Tibial nerve (tissue), 4 donors: ENCODE measurements around the gene CLEC12A. TPM values are rescaled to one million over a fixed set of nuclear protein-coding genes. Genes with fewer than 3 reads are reported as not detected.
"Not testable (repeated sequence)": the region's sequence is repeated elsewhere in the genome, so short reads cannot be mapped to it uniquely, and the experiment has no call there.

Source experiments
- DNase-seq, 2 donors: peaks; one replicate each; pipeline ENCODE4 v3.0.0-alpha.2; 2019; ENCODE audit warnings: low spot score in 2 of 2
- H3K27ac ChIP-seq, 4 donors: fragments of 200-600 bp; sonication (generic) in 3 of 4; one replicate each; pipeline ENCODE4 v1.5.1; 2017 to 2019; ENCODE audit warnings: mild to moderate bottlenecking in 1 of 4
- H3K27me3 ChIP-seq, 2 donors: fragments of 200-600 bp; sonication (generic) in 1 of 2; one replicate each; pipeline versions ENCODE4 v1.5.1 to v1.6.0; 2017 to 2019
- H3K36me3 ChIP-seq, 3 donors: fragments of 200-600 bp; sonication (generic); one replicate each; pipeline ENCODE4 v1.5.1; 2018 to 2019
- H3K4me1 ChIP-seq, 4 donors: fragments of 200-600 bp; sonication (generic) in 3 of 4; one replicate each; pipeline ENCODE4 v1.5.1; 2017 to 2019
- H3K4me3 ChIP-seq, 4 donors: fragments of 200-600 bp; sonication (generic) in 3 of 4; one replicate each; pipeline ENCODE4 v1.5.1; 2017 to 2019; ENCODE audit warnings: mild to moderate bottlenecking in 1 of 4, moderate library complexity in 1 of 4
- H3K9me3 ChIP-seq, 4 donors: fragments of 200-600 bp; sonication (generic) in 3 of 4; one replicate each; pipeline ENCODE4 v1.5.1; 2017 to 2019
- CTCF ChIP-seq, 5 experiments: fragments of 200-600 bp in 3 of 5; fragments of 450-650 bp in 2 of 5; sonication (generic) in 3 of 5; IDR thresholded peaks; one replicate each; pipeline ENCODE4 v1.5.1; 2016 to 2019; ENCODE audit warnings: antibody characterized with exemption in 5 of 5, mild to moderate bottlenecking in 3 of 5, moderate library complexity in 2 of 5
- EP300 ChIP-seq, 2 donors: sonication (generic); formaldehyde crosslinking; IDR thresholded peaks; one replicate each; pipeline ENCODE4 v1.6.1; 2017; ENCODE audit warnings: antibody characterized with exemption in 2 of 2, mild to moderate bottlenecking in 1 of 2
- POLR2A ChIP-seq, 2 donors: fragments of 450-650 bp; IDR thresholded peaks; one replicate each; pipeline ENCODE4 v1.6.1; 2017; ENCODE audit warnings: antibody characterized with exemption in 2 of 2, mild to moderate bottlenecking in 2 of 2, moderate library complexity in 2 of 2
- WGBS, 2 donors: methylation state at CpG; one replicate each; pipeline ENCODE4 v1.1.5; 2018; 5-methylcytosine and 5-hydroxymethylcytosine counted together
- total RNA-seq, 4 donors: library from RNA; depleted of rRNA; stranded (reverse); fragments of >200 nt; gene quantifications; one replicate each; pipeline ENCODE4 v1.1.0, GENCODE V29; 2016

The CLEC12A gene
- total RNA-seq, 4 donors from 2014 or later: 0.22 to 6.1 (median 0.78) TPM; not detected in 1

- TF ChIP-seq POLR2A (IDR thresholded peaks at IDR 0.05) (no peak), EP300 (IDR thresholded peaks at IDR 0.05) (no peak), CTCF (IDR thresholded peaks at IDR 0.05) (no peak)
- no peaks in the 10 kb centered on the region for H3K4me1 ChIP-seq
- DNase-seq: no peak
- no peaks in the 10 kb centered on the region for H3K36me3 ChIP-seq
- no peaks in the 10 kb centered on the region for H3K27me3 ChIP-seq
- H3K27ac ChIP-seq: no peak overlapping the region
- 95 to 96% methylated on average over 3 of the region's 3 CpGs for WGBS, 2 donors
- H3K4me3 ChIP-seq: no peak overlapping the region
- no peaks in the 10 kb centered on the region for H3K9me3 ChIP-seq
These were observed 50.1 kb downstream of the CLEC12A start for GRCh38 chr12:10021342-10021741.

GRCh38 chr12:10025236-10025635 is 54.0 kb downstream of the CLEC12A start:
- Histone ChIP-seq H3K4me1 (no peaks in the 10 kb centered on the region), H3K27me3 (no peaks in the 10 kb centered on the region), H3K27ac (no peak overlapping the region), H3K36me3 (no peaks in the 10 kb centered on the region), H3K4me3 (no peak overlapping the region), H3K9me3 (no peaks in the 10 kb centered on the region)
- no peak for DNase-seq
- no peak for TF ChIP-seq POLR2A (IDR thresholded peaks at IDR 0.05)
- TF ChIP-seq EP300 (IDR thresholded peaks at IDR 0.05): no peak
- TF ChIP-seq CTCF (IDR thresholded peaks at IDR 0.05): no peak
- 62 to 76% methylated on average over 3 of the region's 3 CpGs for WGBS, 2 donors

GRCh38 chr12:10026666-10027065 is 55.5 kb downstream of the CLEC12A start:
- 84 to 88% methylated on average over 4 of the region's 4 CpGs for WGBS, 2 donors
- not testable (repeated sequence) for H3K9me3 ChIP-seq, H3K4me3 ChIP-seq, H3K27me3 ChIP-seq, H3K4me1 ChIP-seq, H3K27ac ChIP-seq, H3K36me3 ChIP-seq, DNase-seq

GRCh38 chr12:10027311-10027710 is 56.1 kb downstream of the CLEC12A start:
- Histone ChIP-seq H3K4me1 (no peaks in the 10 kb centered on the region), H3K27ac (no peak overlapping the region), H3K27me3 (no peaks in the 10 kb centered on the region), H3K4me3 (no peak overlapping the region), H3K36me3 (no peaks in the 10 kb centered on the region), H3K9me3 (no peaks in the 10 kb centered on the region)
- no peak for DNase-seq
- TF ChIP-seq CTCF (IDR thresholded peaks at IDR 0.05): no peak
- no peak for TF ChIP-seq POLR2A (IDR thresholded peaks at IDR 0.05)
- TF ChIP-seq EP300 (IDR thresholded peaks at IDR 0.05): no peak
- WGBS, 2 donors: 54 to 64% methylated on average over 3 of the region's 3 CpGs

GRCh38 chr12:10027721-10028120 is 56.5 kb downstream of the CLEC12A start:
- H3K9me3 ChIP-seq: no peaks in the 10 kb centered on the region
- TF ChIP-seq POLR2A (IDR thresholded peaks at IDR 0.05) (no peak), EP300 (IDR thresholded peaks at IDR 0.05) (peak in 1 of 2 donors; percentile 56), CTCF (IDR thresholded peaks at IDR 0.05) (no peak)
- H3K27me3 ChIP-seq: no peaks in the 10 kb centered on the region
- DNase-seq: no peak
- H3K27ac ChIP-seq: no peak overlapping the region
- H3K4me1 ChIP-seq: no peaks in the 10 kb centered on the region
- no peak overlapping the region for H3K4me3 ChIP-seq
- no peaks in the 10 kb centered on the region for H3K36me3 ChIP-seq
- 65 to 70% methylated on average over 4 of the region's 4 CpGs for WGBS, 2 donors

GRCh38 chr12:10030446-10030845 is 59.2 kb downstream of the CLEC12A start, which contains the start of gene CLEC9A:
TSS of gene CLEC9A (plus strand) at chr12:10030682. CDS start at chr12:10052688, 22,006 bp downstream.
- Histone ChIP-seq H3K27me3 (no peaks in the 10 kb centered on the region), H3K4me1 (no peaks in the 10 kb centered on the region), H3K27ac (no peak within 1 kb of the TSS), H3K9me3 (no peaks in the 10 kb centered on the region), H3K36me3 (no peaks in the 10 kb centered on the region), H3K4me3 (no peak within 1 kb of the TSS)
- DNase-seq: no peak
- 94% methylated on average over 14 of the region's 14 CpGs for WGBS, 2 donors
- TF ChIP-seq EP300 (IDR thresholded peaks at IDR 0.05) (no peak), CTCF (IDR thresholded peaks at IDR 0.05) (no peak), POLR2A (IDR thresholded peaks at IDR 0.05) (no peak)
